Body of pancreas (tissue), 4 donors: ENCODE measurements around the gene CATSPER1. TPM values are rescaled to one million over a fixed set of nuclear protein-coding genes. Genes with fewer than 3 reads are reported as not detected.

Source experiments
- ATAC-seq: fragments of 150-250 bp; one replicate; pipeline ENCODE4 v1.9.1; 2016
- DNase-seq, 4 donors: peaks; one replicate each; pipeline ENCODE4 v3.0.0-alpha.2; 2019
- H3K27ac ChIP-seq, 4 donors: fragments of 200-600 bp; sonication (generic); 1 replicate in 3 of 4; 2 replicates in 1 of 4; pipeline versions ENCODE4 v1.5.1 to v1.6.1; 2016 to 2019; ENCODE audit warnings: mild to moderate bottlenecking in 1 of 4, mixed read lengths in 1 of 4, moderate library complexity in 1 of 4
- H3K27me3 ChIP-seq, 2 donors: fragments of 200-600 bp; sonication (generic); one replicate each; pipeline ENCODE4 v1.6.0; 2016; ENCODE audit warnings: mild to moderate bottlenecking in 1 of 2
- H3K36me3 ChIP-seq, 2 donors: fragments of 200-600 bp; sonication (generic); replicated peaks in 1 of 2; 2 replicates each; pipeline ENCODE4 v1.5.1; 2016; ENCODE audit warnings: low read depth in 2 of 2; ENCODE audit not compliant: insufficient read depth in 1 of 2
- H3K4me1 ChIP-seq: fragments of 200-600 bp; sonication (generic); one replicate; pipeline ENCODE4 v1.6.0; 2016
- H3K4me3 ChIP-seq, 2 donors: fragments of 200-600 bp; sonication (generic); 1 replicate in 1 of 2; 2 replicates in 1 of 2; pipeline ENCODE4 v1.5.1; 2016 to 2019
- H3K9me3 ChIP-seq, 3 donors: fragments of 200-600 bp; sonication (generic); 1 replicate in 2 of 3; 2 replicates in 1 of 3; pipeline ENCODE4 v1.5.1; 2016
- CTCF ChIP-seq, 7 experiments: fragments of 450-650 bp in 4 of 7; fragments of 200-600 bp in 3 of 7; sonication (generic) in 3 of 7; IDR thresholded peaks; one replicate each; pipeline ENCODE4 v1.5.1; 2016 to 2019; ENCODE audit warnings: antibody characterized with exemption in 7 of 7
- POLR2A ChIP-seq, 3 donors: fragments of 450-650 bp; IDR thresholded peaks; one replicate each; pipeline ENCODE4 v1.6.1; 2016; ENCODE audit warnings: antibody characterized with exemption in 3 of 3, mild to moderate bottlenecking in 2 of 3
- WGBS, 2 donors: methylation state at CpG; one replicate each; pipeline ENCODE4 v1.1.5; 2017; 5-methylcytosine and 5-hydroxymethylcytosine counted together
- intact Hi-C: fragments of 100-400 bp; cut with DNase I; formaldehyde crosslinking; loops from one replicate; pipeline ENCODE4 v1.15.1; 2023
- total RNA-seq, 2 donors: library from RNA; depleted of rRNA; stranded (reverse); fragments of >200 nt; gene quantifications; one replicate each; pipeline ENCODE4 v1.1.0, GENCODE V29; 2016

CATSPER1 gene
- total RNA-seq, 2 donors from 2014 or later = not detected

- TF ChIP-seq CTCF (IDR thresholded peaks at IDR 0.05) = no peak
- TF ChIP-seq POLR2A (IDR thresholded peaks at IDR 0.05) = no peak
- H3K27me3 ChIP-seq = no peaks in the 10 kb centered on the region
- H3K27ac ChIP-seq = no peak overlapping the region
- H3K36me3 ChIP-seq = peaks cover 3 to 19% of the 10 kb centered on the region in 2 donors
- ATAC-seq (no peak), DNase-seq (no peak)
- intact Hi-C loops = no loop called here
- WGBS, 2 donors = 94 to 95% methylated on average over 8 of the region's 8 CpGs
- H3K4me3 ChIP-seq = no peak overlapping the region
- H3K9me3 ChIP-seq = no peaks in the 10 kb centered on the region
- H3K4me1 ChIP-seq = no peaks in the 10 kb centered on the region
Measured at GRCh38 chr11:65972116-65972515, 54.2 kb downstream of the CATSPER1 start.

GRCh38 chr11:65968600-65969482, 57.4 kb downstream of the CATSPER1 start:
- 81 to 86% methylated on average over 15 of the region's 15 CpGs for WGBS, 2 donors
- Histone ChIP-seq H3K4me3 (no peak overlapping the region), H3K27me3 (no peaks in the 10 kb centered on the region), H3K9me3 (no peaks in the 10 kb centered on the region), H3K36me3 (peaks cover 11 to 39% of the 10 kb centered on the region in 2 donors), H3K27ac (no peak overlapping the region), H3K4me1 (peaks cover 2% of the 10 kb centered on the region)
- intact Hi-C loops = no loop called here
- ATAC-seq (no peak), DNase-seq (no peak)
- no peak for TF ChIP-seq POLR2A (IDR thresholded peaks at IDR 0.05)
- no peak for TF ChIP-seq CTCF (IDR thresholded peaks at IDR 0.05)

GRCh38 chr11:65967329-65967934, 58.8 kb downstream of the CATSPER1 start:
- intact Hi-C loops = no loop called here
- peaks cover 11 to 39% of the 10 kb centered on the region in 2 donors for H3K36me3 ChIP-seq
- TF ChIP-seq CTCF (IDR thresholded peaks at IDR 0.05) (no peak), POLR2A (IDR thresholded peaks at IDR 0.05) (no peak)

More at GRCh38 chr11:65967329-65967934, 58.8 kb downstream of the CATSPER1 start:
- 87 to 95% methylated on average over 20 to 30 of the region's 30 CpGs for WGBS, 2 donors
- Histone ChIP-seq H3K27ac (no peak overlapping the region), H3K4me3 (no peak overlapping the region), H3K27me3 (no peaks in the 10 kb centered on the region), H3K9me3 (no peaks in the 10 kb centered on the region), H3K4me1 (peaks cover 16% of the 10 kb centered on the region)
- no peak for DNase-seq
- ATAC-seq = no peak

Other genes with a start within 250 kb of the CATSPER1 start
- gene AP5B1, start 245.5 kb downstream of the CATSPER1 start, total RNA-seq = 10 to 100 TPM; 18.2 to 33.9 TPM
- gene OVOL1, start 239.4 kb downstream of the CATSPER1 start, total RNA-seq = 1 to 10 TPM in 1 of 2 donors, under 1 TPM in 1; 0.78 to 1.3 TPM
- under 1 TPM in 1 of 2 donors, not detected in 1; 0.26 TPM for gene SNX32, start 192.5 kb downstream of the CATSPER1 start, total RNA-seq
- gene CFL1, start 168.3 kb downstream of the CATSPER1 start, total RNA-seq = 100 to 1,000 TPM; 190 to 412 TPM
- gene MUS81, start 166.0 kb downstream of the CATSPER1 start, total RNA-seq = 10 to 100 TPM; 38.2 to 40.5 TPM
- 10 to 100 TPM; 16.2 to 25.4 TPM for gene EFEMP2, start 153.7 kb downstream of the CATSPER1 start, total RNA-seq
- gene CTSW, start 146.6 kb downstream of the CATSPER1 start, total RNA-seq = under 1 TPM; 0.33 to 0.78 TPM
- 10 to 100 TPM; 40.2 to 49.5 TPM for gene FIBP, start 138.0 kb downstream of the CATSPER1 start, total RNA-seq
- gene CCDC85B, start 135.8 kb downstream of the CATSPER1 start, total RNA-seq = 10 to 100 TPM; 49.8 to 54.5 TPM
- gene FOSL1, start 126.1 kb downstream of the CATSPER1 start, total RNA-seq = 10 to 100 TPM in 1 of 2 donors, under 1 TPM in 1; 0.52 to 17.8 TPM
- gene C11orf68, start 107.4 kb downstream of the CATSPER1 start, total RNA-seq = 10 to 100 TPM; 10.4 to 17.8 TPM
- 10 to 100 TPM; 29.6 to 91.6 TPM for gene DRAP1, start 107.1 kb downstream of the CATSPER1 start, total RNA-seq
- not detected for gene TSGA10IP, start 81.0 kb downstream of the CATSPER1 start, total RNA-seq
- gene SART1, start 64.7 kb downstream of the CATSPER1 start, total RNA-seq = 10 to 100 TPM; 27.5 to 60.6 TPM
- 10 to 100 TPM in 1 of 2 donors, 1 to 10 TPM in 1; 7.8 to 28.0 TPM for gene EIF1AD, start 24.3 kb downstream of the CATSPER1 start, total RNA-seq
- 10 to 100 TPM; 44.4 to 62.3 TPM for gene BANF1, start 24.0 kb downstream of the CATSPER1 start, total RNA-seq
- gene CST6, start 14.5 kb downstream of the CATSPER1 start, total RNA-seq = not detected
- 1 to 10 TPM in 1 of 2 donors, under 1 TPM in 1; 0.66 to 2.6 TPM for gene GAL3ST3, start 22.7 kb upstream of the CATSPER1 start, total RNA-seq
- gene SF3B2, start 25.9 kb upstream of the CATSPER1 start, total RNA-seq = 100 to 1,000 TPM; 112 to 255 TPM
- 10 to 100 TPM; 17.5 to 19.7 TPM for gene PACS1, start 43.8 kb upstream of the CATSPER1 start, total RNA-seq
- gene KLC2, start 231.2 kb upstream of the CATSPER1 start, total RNA-seq = 10 to 100 TPM; 13.5 to 16.5 TPM
- gene RAB1B, start 242.2 kb upstream of the CATSPER1 start, total RNA-seq = 10 to 100 TPM; 67.7 to 74.5 TPM